HEK293 (cell line): Measurements from ENCODE around the gene RAB40C.

Experiments
- CTCF ChIA-PET: fragments of 350-600 bp; formaldehyde crosslinking; extraction: SDS; loops from one replicate; lab custom pipeline; 2021; ENCODE audit warnings: antibody characterized with exemption; lab: Yijun Ruan, JAX
- POLR2A ChIA-PET: fragments of 300-600 bp; formaldehyde crosslinking; extraction: SDS; loops from one replicate; lab custom pipeline; 2020; ENCODE audit warnings: antibody characterized with exemption, inconsistent platforms; lab: Yijun Ruan, JAX
- H3K27ac ChIP-seq: fragments of 200-500 bp; sonication (Bioruptor generic); 2 replicates; pipeline ENCODE4 v1.5.1; 2014; ENCODE audit warnings: low read depth, low read length, control low read depth, inconsistent platforms; ENCODE audit errors: extremely low read depth
- H3K36me3 ChIP-seq, 2 experiments: fragments of 200-500 bp in 1 of 2; sonication (Bioruptor generic) in 1 of 2; 1 replicate in 1 of 2; 2 replicates in 1 of 2; pipeline ENCODE4 v1.5.1; 2014 to 2017; ENCODE audit warnings: inconsistent platforms in 2 of 2, low read length in 2 of 2; ENCODE audit not compliant: control insufficient read depth in 2 of 2, insufficient read depth in 1 of 2
- H3K4me1 ChIP-seq: fragments of 200-500 bp; sonication (Bioruptor generic); 2 replicates; pipeline ENCODE4 v1.5.1; 2014; ENCODE audit warnings: mild to moderate bottlenecking, low read length, inconsistent platforms; ENCODE audit not compliant: control insufficient read depth, insufficient read depth
- H3K4me3 ChIP-seq: 2 replicates; pipeline ENCODE4 v1.5.1; 2011; ENCODE audit warnings: low read depth, mild to moderate bottlenecking, control low read depth, low read length, moderate library complexity
- H3K9me3 ChIP-seq: fragments of 200-500 bp; sonication (Bioruptor generic); 2 replicates; pipeline ENCODE4 v1.5.1; 2014; ENCODE audit warnings: low read depth, low read length, inconsistent platforms; ENCODE audit not compliant: control insufficient read depth, insufficient read depth
- GFI1B ChIP-seq: fragments of 450-650 bp; formaldehyde crosslinking; IDR thresholded peaks from 2 replicates; pipeline ENCODE4 v1.5.1; 2016; ENCODE audit warnings: missing biosample characterization, missing genetic modification characterization
- HOXA7 ChIP-seq: sonication (generic); formaldehyde crosslinking; IDR thresholded peaks from 2 replicates; pipeline ENCODE4 v1.8.1; 2022; ENCODE audit warnings: missing genetic modification reagents, borderline replicate concordance
- KLF1 ChIP-seq: fragments of 450-650 bp; formaldehyde crosslinking; IDR thresholded peaks from 2 replicates; pipeline ENCODE4 v1.5.1; 2016; ENCODE audit warnings: missing biosample characterization, missing genetic modification characterization
- MZF1 ChIP-seq: fragments of 450-650 bp; formaldehyde crosslinking; IDR thresholded peaks from 2 replicates; pipeline ENCODE4 v1.5.1; 2017; ENCODE audit warnings: missing biosample characterization, missing genetic modification characterization, borderline replicate concordance
- RBAK ChIP-seq: fragments of 450-650 bp; formaldehyde crosslinking; IDR thresholded peaks from 2 replicates; pipeline ENCODE4 v1.5.1; 2016; ENCODE audit warnings: missing biosample characterization, missing genetic modification characterization
- SCRT2 ChIP-seq: fragments of 450-650 bp; formaldehyde crosslinking; IDR thresholded peaks from 2 replicates; pipeline ENCODE4 v1.5.1; 2016; ENCODE audit warnings: missing biosample characterization, missing genetic modification characterization
- SETDB1 ChIP-seq: IDR thresholded peaks from one replicate; pipeline ENCODE4 v1.6.1; 2017; ENCODE audit warnings: mild to moderate bottlenecking, low read length, moderate library complexity, mixed read lengths; ENCODE audit not compliant: insufficient read length
- YY1 ChIP-seq: fragments of 450-650 bp; formaldehyde crosslinking; IDR thresholded peaks from 2 replicates; pipeline ENCODE4 v1.5.1; 2018; ENCODE audit warnings: missing biosample characterization, missing genetic modification characterization
- ZFP69B ChIP-seq: fragments of 450-650 bp; formaldehyde crosslinking; IDR thresholded peaks from 2 replicates; pipeline ENCODE4 v1.5.1; 2016; ENCODE audit warnings: missing biosample characterization, missing genetic modification characterization
- ZNF248 ChIP-seq: fragments of 450-650 bp; formaldehyde crosslinking; IDR thresholded peaks from 2 replicates; pipeline ENCODE4 v1.5.1; 2017; ENCODE audit warnings: missing biosample characterization, missing genetic modification characterization
- ZNF324 ChIP-seq: fragments of 450-650 bp; formaldehyde crosslinking; IDR thresholded peaks from 2 replicates; pipeline ENCODE4 v1.5.1; 2016; ENCODE audit warnings: missing biosample characterization, missing genetic modification characterization
- ZNF394 ChIP-seq: fragments of 450-650 bp; formaldehyde crosslinking; IDR thresholded peaks from 2 replicates; pipeline ENCODE4 v1.5.1; 2016; ENCODE audit warnings: missing biosample characterization, missing genetic modification characterization, mild to moderate bottlenecking, moderate library complexity, borderline replicate concordance
- ZNF530 ChIP-seq: fragments of 450-650 bp; formaldehyde crosslinking; IDR thresholded peaks from 2 replicates; pipeline ENCODE4 v1.5.1; 2016; ENCODE audit warnings: low read depth, missing biosample characterization, missing genetic modification characterization
- ZNF544 ChIP-seq: fragments of 450-650 bp; formaldehyde crosslinking; IDR thresholded peaks from 2 replicates; pipeline ENCODE4 v1.5.0; 2017; ENCODE audit warnings: missing biosample characterization, missing genetic modification characterization
- ZNF626 ChIP-seq: fragments of 450-650 bp; sonication (Bioruptor Pico); formaldehyde crosslinking; IDR thresholded peaks from 2 replicates; pipeline ENCODE4 v1.5.1; 2018; ENCODE audit warnings: missing biosample characterization, missing genetic modification characterization, inconsistent platforms
- ZNF843 ChIP-seq: fragments of 450-650 bp; formaldehyde crosslinking; IDR thresholded peaks from 2 replicates; pipeline ENCODE4 v1.5.1; 2016; ENCODE audit warnings: missing biosample characterization, missing genetic modification characterization
- TF ChIP-seq, protein P1 (sequence below): fragments of 450-650 bp; formaldehyde crosslinking; IDR thresholded peaks from 2 replicates; pipeline ENCODE4 v1.5.1; 2016; ENCODE audit warnings: missing biosample characterization, missing genetic modification characterization
- TF ChIP-seq, protein P2 (sequence below): fragments of 450-650 bp; formaldehyde crosslinking; IDR thresholded peaks from 2 replicates; pipeline ENCODE4 v1.5.1; 2017; ENCODE audit warnings: missing biosample characterization, missing genetic modification characterization
- TF ChIP-seq, protein P3 (sequence below): fragments of 450-650 bp; formaldehyde crosslinking; IDR thresholded peaks from 2 replicates; pipeline ENCODE4 v1.5.1; 2017; ENCODE audit warnings: missing biosample characterization, missing genetic modification characterization
- TF ChIP-seq, protein P4 (sequence below): fragments of 450-650 bp; formaldehyde crosslinking; IDR thresholded peaks from 2 replicates; pipeline ENCODE4 v1.5.1; 2016; ENCODE audit warnings: missing biosample characterization, missing genetic modification characterization, borderline replicate concordance
- TF ChIP-seq, protein P5 (sequence below): fragments of 450-650 bp; formaldehyde crosslinking; IDR thresholded peaks from 2 replicates; pipeline ENCODE4 v1.5.1; 2016; ENCODE audit warnings: missing biosample characterization, missing genetic modification characterization

RAB40C gene

DNA sequence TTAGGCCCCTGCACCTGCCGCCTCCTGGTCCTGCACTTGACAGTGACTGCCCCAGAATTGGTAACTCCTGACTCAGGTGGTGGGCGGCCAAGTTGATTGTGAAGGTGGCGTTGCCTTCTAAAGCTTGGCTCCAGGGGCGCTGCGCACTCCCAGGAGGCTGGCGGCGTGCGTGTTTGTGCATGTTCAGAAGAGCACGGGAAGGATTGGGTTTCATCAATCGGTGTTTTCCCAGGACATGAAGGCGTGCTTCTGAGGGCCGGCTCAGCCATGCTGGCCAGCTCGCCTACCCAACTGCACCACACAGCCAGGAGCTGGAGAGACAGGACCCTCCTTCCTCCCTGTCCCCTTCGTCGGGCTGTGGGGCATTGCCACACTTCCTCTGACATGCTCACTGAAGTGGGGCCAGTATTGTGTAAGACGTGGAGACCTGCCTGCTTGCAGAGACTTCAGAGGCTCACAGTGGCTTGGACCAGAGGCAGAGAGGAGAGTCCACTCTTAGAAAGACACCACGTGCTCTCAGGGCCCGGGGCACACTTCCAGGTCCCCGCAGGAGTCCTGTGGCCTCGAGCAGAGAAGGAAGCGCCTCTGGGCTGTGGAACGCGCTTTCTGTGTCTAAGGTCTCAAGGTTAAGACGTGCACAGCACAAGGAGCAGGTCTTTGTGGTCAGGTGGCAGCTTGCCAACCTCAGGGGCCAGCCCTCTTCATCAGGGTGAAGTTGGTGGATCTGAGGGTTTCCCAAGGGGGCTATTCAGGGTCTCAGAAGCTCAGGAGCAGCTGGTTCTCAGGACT, 2.8 kb downstream of the RAB40C start (continued):
- TF ChIP-seq, protein P1, sequence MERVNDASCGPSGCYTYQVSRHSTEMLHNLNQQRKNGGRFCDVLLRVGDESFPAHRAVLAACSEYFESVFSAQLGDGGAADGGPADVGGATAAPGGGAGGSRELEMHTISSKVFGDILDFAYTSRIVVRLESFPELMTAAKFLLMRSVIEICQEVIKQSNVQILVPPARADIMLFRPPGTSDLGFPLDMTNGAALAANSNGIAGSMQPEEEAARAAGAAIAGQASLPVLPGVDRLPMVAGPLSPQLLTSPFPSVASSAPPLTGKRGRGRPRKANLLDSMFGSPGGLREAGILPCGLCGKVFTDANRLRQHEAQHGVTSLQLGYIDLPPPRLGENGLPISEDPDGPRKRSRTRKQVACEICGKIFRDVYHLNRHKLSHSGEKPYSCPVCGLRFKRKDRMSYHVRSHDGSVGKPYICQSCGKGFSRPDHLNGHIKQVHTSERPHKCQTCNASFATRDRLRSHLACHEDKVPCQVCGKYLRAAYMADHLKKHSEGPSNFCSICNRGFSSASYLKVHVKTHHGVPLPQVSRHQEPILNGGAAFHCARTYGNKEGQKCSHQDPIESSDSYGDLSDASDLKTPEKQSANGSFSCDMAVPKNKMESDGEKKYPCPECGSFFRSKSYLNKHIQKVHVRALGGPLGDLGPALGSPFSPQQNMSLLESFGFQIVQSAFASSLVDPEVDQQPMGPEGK (tag by site-specific recombination): peak; percentile 54
- TF ChIP-seq ZNF248 (no peak), ZNF626 (tag by site-specific recombination) (no peak), HOXA7 (CRISPR knock-in tag) (no peak), ZNF544 (tag by site-specific recombination) (no peak), YY1 (tag by site-specific recombination) (no peak), ZNF843 (0 out of 2 replicates have a peak, but pooled peaks have one; percentile 36), ZFP69B (tag by site-specific recombination) (peak; percentile 58; the same call in 1 of the 2 replicates), ZNF530 (tag by site-specific recombination) (no peak)
- TF ChIP-seq, protein P2, sequence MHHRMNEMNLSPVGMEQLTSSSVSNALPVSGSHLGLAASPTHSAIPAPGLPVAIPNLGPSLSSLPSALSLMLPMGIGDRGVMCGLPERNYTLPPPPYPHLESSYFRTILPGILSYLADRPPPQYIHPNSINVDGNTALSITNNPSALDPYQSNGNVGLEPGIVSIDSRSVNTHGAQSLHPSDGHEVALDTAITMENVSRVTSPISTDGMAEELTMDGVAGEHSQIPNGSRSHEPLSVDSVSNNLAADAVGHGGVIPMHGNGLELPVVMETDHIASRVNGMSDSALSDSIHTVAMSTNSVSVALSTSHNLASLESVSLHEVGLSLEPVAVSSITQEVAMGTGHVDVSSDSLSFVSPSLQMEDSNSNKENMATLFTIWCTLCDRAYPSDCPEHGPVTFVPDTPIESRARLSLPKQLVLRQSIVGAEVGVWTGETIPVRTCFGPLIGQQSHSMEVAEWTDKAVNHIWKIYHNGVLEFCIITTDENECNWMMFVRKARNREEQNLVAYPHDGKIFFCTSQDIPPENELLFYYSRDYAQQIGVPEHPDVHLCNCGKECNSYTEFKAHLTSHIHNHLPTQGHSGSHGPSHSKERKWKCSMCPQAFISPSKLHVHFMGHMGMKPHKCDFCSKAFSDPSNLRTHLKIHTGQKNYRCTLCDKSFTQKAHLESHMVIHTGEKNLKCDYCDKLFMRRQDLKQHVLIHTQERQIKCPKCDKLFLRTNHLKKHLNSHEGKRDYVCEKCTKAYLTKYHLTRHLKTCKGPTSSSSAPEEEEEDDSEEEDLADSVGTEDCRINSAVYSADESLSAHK (tag by site-specific recombination): no peak
- TF ChIP-seq, protein P3, sequence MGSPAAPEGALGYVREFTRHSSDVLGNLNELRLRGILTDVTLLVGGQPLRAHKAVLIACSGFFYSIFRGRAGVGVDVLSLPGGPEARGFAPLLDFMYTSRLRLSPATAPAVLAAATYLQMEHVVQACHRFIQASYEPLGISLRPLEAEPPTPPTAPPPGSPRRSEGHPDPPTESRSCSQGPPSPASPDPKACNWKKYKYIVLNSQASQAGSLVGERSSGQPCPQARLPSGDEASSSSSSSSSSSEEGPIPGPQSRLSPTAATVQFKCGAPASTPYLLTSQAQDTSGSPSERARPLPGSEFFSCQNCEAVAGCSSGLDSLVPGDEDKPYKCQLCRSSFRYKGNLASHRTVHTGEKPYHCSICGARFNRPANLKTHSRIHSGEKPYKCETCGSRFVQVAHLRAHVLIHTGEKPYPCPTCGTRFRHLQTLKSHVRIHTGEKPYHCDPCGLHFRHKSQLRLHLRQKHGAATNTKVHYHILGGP (tag by site-specific recombination): no peak

DNA sequence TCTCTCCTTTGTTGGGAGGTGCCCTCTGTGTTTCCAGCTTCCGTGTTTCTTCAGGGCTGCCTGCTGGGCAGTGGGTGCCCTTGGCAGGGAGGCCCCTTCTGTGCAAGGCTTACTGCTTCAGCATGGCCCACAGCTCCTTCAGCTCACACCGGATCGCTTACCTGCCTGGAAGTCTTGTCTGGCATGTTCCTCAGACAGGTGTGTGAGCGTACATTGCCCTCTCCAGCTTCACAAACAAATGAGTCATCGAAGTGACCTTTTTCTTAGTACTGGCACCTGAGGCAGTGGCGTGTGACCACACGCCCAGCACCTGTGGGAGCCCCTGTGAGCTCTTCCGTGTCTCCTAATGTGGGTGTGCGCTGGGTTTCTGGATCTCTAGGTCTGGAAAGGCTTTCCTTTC, 3.5 kb downstream of the RAB40C start:
- no peaks in the 10 kb centered on the region for H3K9me3 ChIP-seq
- H3K36me3 ChIP-seq: peaks cover 0 to 8% of the 10 kb centered on the region in 2 experiments; a peak in 1 of 3 replicates
- POLR2A ChIA-PET: no interaction called here
- TF ChIP-seq ZNF843: no peak
- no peak for TF ChIP-seq ZNF324 (tag by site-specific recombination)
- peak; percentile 72 for TF ChIP-seq SCRT2 (tag by site-specific recombination)
- TF ChIP-seq, all 188 proteins: peak for 1
- peaks cover 10% of the 10 kb centered on the region; the same call in 1 of the 2 replicates for H3K4me1 ChIP-seq
- H3K4me3 ChIP-seq: no peak overlapping the region
- CTCF ChIA-PET: interaction anchor here (1.5 kb wide), 1 partner anchor 8 kb away, joined by 4 read pairs; no protein-coding TSS in a partner anchor
- H3K27ac ChIP-seq: no peak overlapping the region

DNA sequence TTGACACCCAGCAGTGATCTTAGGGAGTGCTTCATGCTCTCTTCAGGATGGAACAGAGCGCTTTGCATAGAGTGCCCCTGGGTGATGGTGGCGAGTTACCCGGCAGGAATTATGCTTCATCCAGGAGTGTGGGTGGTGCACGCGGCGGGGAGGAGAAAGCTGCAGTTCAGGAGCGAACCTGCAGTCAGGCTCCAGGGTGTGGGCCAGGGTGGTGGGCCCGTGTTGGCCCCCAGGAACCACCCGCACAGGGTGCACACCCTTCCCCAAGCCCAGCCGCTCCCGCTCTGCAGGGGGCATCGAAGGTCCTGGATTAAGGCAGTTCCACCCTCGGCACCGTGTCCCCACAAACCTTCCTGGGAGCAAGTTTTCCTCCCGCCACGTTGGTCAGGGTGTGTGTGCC, 3.9 kb downstream of the RAB40C start:
- ChIA-PET POLR2A (no interaction called here), CTCF (interaction anchor here (1.1 to 1.5 kb wide), 2 partner anchors 8 to 17 kb away, joined by 3 to 4 read pairs; no protein-coding TSS in a partner anchor)
- Histone ChIP-seq H3K4me1 (peaks cover 10% of the 10 kb centered on the region; the same call in 1 of the 2 replicates), H3K9me3 (no peaks in the 10 kb centered on the region), H3K4me3 (no peak overlapping the region), H3K27ac (no peak overlapping the region), H3K36me3 (peaks cover 0 to 10% of the 10 kb centered on the region in 2 experiments; a peak in 1 of 3 replicates)
- TF ChIP-seq RBAK (tag by site-specific recombination): no peak
- no peak for TF ChIP-seq ZNF394 (tag by site-specific recombination)
- TF ChIP-seq KLF1 (tag by site-specific recombination): peak; percentile 55
- TF ChIP-seq GFI1B (tag by site-specific recombination): no peak
- TF ChIP-seq, protein P4, sequence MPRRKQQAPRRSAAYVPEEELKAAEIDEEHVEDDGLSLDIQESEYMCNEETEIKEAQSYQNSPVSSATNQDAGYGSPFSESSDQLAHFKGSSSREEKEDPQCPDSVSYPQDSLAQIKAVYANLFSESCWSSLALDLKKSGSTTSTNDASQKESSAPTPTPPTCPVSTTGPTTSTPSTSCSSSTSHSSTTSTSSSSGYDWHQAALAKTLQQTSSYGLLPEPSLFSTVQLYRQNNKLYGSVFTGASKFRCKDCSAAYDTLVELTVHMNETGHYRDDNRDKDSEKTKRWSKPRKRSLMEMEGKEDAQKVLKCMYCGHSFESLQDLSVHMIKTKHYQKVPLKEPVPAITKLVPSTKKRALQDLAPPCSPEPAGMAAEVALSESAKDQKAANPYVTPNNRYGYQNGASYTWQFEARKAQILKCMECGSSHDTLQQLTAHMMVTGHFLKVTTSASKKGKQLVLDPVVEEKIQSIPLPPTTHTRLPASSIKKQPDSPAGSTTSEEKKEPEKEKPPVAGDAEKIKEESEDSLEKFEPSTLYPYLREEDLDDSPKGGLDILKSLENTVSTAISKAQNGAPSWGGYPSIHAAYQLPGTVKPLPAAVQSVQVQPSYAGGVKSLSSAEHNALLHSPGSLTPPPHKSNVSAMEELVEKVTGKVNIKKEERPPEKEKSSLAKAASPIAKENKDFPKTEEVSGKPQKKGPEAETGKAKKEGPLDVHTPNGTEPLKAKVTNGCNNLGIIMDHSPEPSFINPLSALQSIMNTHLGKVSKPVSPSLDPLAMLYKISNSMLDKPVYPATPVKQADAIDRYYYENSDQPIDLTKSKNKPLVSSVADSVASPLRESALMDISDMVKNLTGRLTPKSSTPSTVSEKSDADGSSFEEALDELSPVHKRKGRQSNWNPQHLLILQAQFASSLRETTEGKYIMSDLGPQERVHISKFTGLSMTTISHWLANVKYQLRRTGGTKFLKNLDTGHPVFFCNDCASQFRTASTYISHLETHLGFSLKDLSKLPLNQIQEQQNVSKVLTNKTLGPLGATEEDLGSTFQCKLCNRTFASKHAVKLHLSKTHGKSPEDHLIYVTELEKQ (tag by site-specific recombination): no peak
- no peak for TF ChIP-seq SETDB1
- no peak for TF ChIP-seq MZF1
- TF ChIP-seq, protein P5, sequence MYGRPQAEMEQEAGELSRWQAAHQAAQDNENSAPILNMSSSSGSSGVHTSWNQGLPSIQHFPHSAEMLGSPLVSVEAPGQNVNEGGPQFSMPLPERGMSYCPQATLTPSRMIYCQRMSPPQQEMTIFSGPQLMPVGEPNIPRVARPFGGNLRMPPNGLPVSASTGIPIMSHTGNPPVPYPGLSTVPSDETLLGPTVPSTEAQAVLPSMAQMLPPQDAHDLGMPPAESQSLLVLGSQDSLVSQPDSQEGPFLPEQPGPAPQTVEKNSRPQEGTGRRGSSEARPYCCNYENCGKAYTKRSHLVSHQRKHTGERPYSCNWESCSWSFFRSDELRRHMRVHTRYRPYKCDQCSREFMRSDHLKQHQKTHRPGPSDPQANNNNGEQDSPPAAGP (tag by site-specific recombination): peak; percentile 17; the same call in 1 of the 2 replicates
